ENCODE data around the gene SPATA20.

The SPATA20 gene

GRCh38 chr17:50541402-50541715 is 5.6 kb upstream of the SPATA20 start:
- DNase-seq: no peak

GRCh38 chr17:50541716-50542688 is 5.0 kb upstream of the SPATA20 start:
- DNase-seq: peak; percentile 87

GRCh38 chr17:50542795-50543774 is 3.9 kb upstream of the SPATA20 start:
- no peak for DNase-seq

GRCh38 chr17:50544516-50544915 is 2.5 kb upstream of the SPATA20 start:
- no peak for DNase-seq

- no peak for DNase-seq
Observed at GRCh38 chr17:50545311-50545710, 1.7 kb upstream of the SPATA20 start.

GRCh38 chr17:50546701-50547034 is 306 bp upstream of the SPATA20 start:
- no peak for DNase-seq

GRCh38 chr17:50547736-50548083 is 736 bp downstream of the SPATA20 start:
- no peak for DNase-seq

- no peak for DNase-seq
Observed at GRCh38 chr17:50548831-50549230, 1.9 kb downstream of the SPATA20 start.

GRCh38 chr17:50549256-50549941 is 2.4 kb downstream of the SPATA20 start:
- no peak for DNase-seq

GRCh38 chr17:50549969-50550368 is 3.0 kb downstream of the SPATA20 start:
- no peak for DNase-seq

GRCh38 chr17:50550661-50551432 is 3.9 kb downstream of the SPATA20 start:
- DNase-seq: peak; percentile 70

- DNase-seq: no peak
Observed at GRCh38 chr17:50551433-50551815, 4.5 kb downstream of the SPATA20 start.

GRCh38 chr17:50551884-50552283 is 4.9 kb downstream of the SPATA20 start:
- DNase-seq: no peak

- DNase-seq: no peak
Observed at GRCh38 chr17:50554201-50554600, 7.2 kb downstream of the SPATA20 start.

GRCh38 chr17:50556803-50557202 is 9.8 kb downstream of the SPATA20 start:
- peak; percentile 85 for DNase-seq

GRCh38 chr17:50557630-50558029 is 10.7 kb downstream of the SPATA20 start:
- DNase-seq: no peak

- no peak for DNase-seq
Observed at GRCh38 chr17:50558091-50558490, 11.1 kb downstream of the SPATA20 start.

GRCh38 chr17:50558581-50558940 is 11.6 kb downstream of the SPATA20 start:
- DNase-seq: no peak

- no peak for DNase-seq
Observed at GRCh38 chr17:50558941-50559614, 12.1 kb downstream of the SPATA20 start.

GRCh38 chr17:50559674-50560184 is 12.8 kb downstream of the SPATA20 start:
- peak; percentile 29 for DNase-seq

GRCh38 chr17:50560185-50560824 is 13.3 kb downstream of the SPATA20 start, which contains the start of gene CACNA1G:
CACNA1G (plus strand) TSS chr17:50560715; CDS start chr17:50561460, 745 bp downstream.
- peak; percentile 92 for DNase-seq

Data from RPMI8226 (cell line).